K562 (cell line): ENCODE results near the gene MED15.

Source experiments
- EZH2 ChIP-seq: IDR thresholded peaks from 2 replicates; pipeline ENCODE4 v1.6.1; 2012; ENCODE audit warnings: low read depth, mild to moderate bottlenecking, inconsistent platforms, low read length, borderline replicate concordance
- HOMEZ ChIP-seq: fragments of 250-450 bp; sonication (Bioruptor Pico); IDR thresholded peaks from 2 replicates; pipeline ENCODE4 v1.4.0; 2020; ENCODE audit warnings: mild to moderate bottlenecking, moderate library complexity
- NBN ChIP-seq: fragments of 450-650 bp; IDR thresholded peaks from 2 replicates; pipeline ENCODE4 v1.6.1; 2016; ENCODE audit warnings: low read depth, mild to moderate bottlenecking

- TF ChIP-seq HOMEZ (CRISPR knock-in tag) (no peak; the same call in 1 of the 2 replicates), NBN (no peak), EZH2 (no peak)
These were observed 15.0 kb downstream of the MED15 start for GRCh38 chr22:20522134-20523004.
